Activated CD4-positive, alpha-beta T cell treated with anti-CD3 and anti-CD28 coated beads for 36 hours (primary cell): Measurements from ENCODE around the gene TAC3. TPM values are rescaled to one million over a fixed set of nuclear protein-coding genes. Genes with fewer than 3 reads are reported as not detected.

Experiments
- ATAC-seq: fragments of 200-7000 bp; cut with Tn5 transposase; one replicate; pipeline ENCODE4 v1.10.0; 2021; ENCODE audit warnings: mild to moderate bottlenecking, moderate library complexity
- CTCF ChIA-PET: fragments of 350-600 bp; sonication (Branson Sonifier 250); formaldehyde crosslinking; loops from one replicate; lab custom pipeline; 2021; ENCODE audit warnings: antibody characterized with exemption; lab: Charles Lee
- POLR2A ChIA-PET: fragments of 350-600 bp; sonication (Branson Sonifier 250); formaldehyde crosslinking; loops from one replicate; lab custom pipeline; 2021; ENCODE audit warnings: antibody characterized with exemption, inconsistent platforms; lab: Charles Lee
- DNase-seq: peaks from one replicate; pipeline ENCODE4 v3.0.0-alpha.2; 2020
- H3K27ac Mint-ChIP-seq: one replicate; pipeline ENCODE4 v1.8.0; 2021; ENCODE audit warnings: mixed read lengths
- H3K27me3 Mint-ChIP-seq: one replicate; pipeline ENCODE4 v1.8.0; 2021; ENCODE audit warnings: mixed read lengths
- H3K36me3 Mint-ChIP-seq: one replicate; pipeline ENCODE4 v1.8.0; 2021; ENCODE audit warnings: low read depth, mixed read lengths
- H3K4me1 Mint-ChIP-seq: one replicate; pipeline ENCODE4 v1.8.0; 2021; ENCODE audit warnings: mixed read lengths
- H3K4me3 Mint-ChIP-seq: one replicate; pipeline ENCODE4 v1.8.0; 2021; ENCODE audit warnings: mild to moderate bottlenecking, moderate library complexity, mixed read lengths
- H3K9me3 Mint-ChIP-seq: one replicate; pipeline ENCODE4 v1.8.0; 2021; ENCODE audit warnings: low read depth, mixed read lengths
- intact Hi-C, 2 experiments: fragments of 100-400 bp; cut with DNase I in 1 of 2; cut with micrococcal nuclease in 1 of 2; formaldehyde crosslinking; loops; one replicate each; pipeline versions ENCODE4 v1.14.2 to v1.15.1; 2022 to 2024; cut with DNase I, micrococcal nuclease
- total RNA-seq, 2 experiments: library from RNA; stranded (reverse); gene quantifications; one replicate each; pipeline ENCODE4 v1.2.3, GENCODE V29; 2021

Gene TAC3
- total RNA-seq, 2 experiments from 2014 or later, result 0.37 to 0.63 TPM

DNA sequence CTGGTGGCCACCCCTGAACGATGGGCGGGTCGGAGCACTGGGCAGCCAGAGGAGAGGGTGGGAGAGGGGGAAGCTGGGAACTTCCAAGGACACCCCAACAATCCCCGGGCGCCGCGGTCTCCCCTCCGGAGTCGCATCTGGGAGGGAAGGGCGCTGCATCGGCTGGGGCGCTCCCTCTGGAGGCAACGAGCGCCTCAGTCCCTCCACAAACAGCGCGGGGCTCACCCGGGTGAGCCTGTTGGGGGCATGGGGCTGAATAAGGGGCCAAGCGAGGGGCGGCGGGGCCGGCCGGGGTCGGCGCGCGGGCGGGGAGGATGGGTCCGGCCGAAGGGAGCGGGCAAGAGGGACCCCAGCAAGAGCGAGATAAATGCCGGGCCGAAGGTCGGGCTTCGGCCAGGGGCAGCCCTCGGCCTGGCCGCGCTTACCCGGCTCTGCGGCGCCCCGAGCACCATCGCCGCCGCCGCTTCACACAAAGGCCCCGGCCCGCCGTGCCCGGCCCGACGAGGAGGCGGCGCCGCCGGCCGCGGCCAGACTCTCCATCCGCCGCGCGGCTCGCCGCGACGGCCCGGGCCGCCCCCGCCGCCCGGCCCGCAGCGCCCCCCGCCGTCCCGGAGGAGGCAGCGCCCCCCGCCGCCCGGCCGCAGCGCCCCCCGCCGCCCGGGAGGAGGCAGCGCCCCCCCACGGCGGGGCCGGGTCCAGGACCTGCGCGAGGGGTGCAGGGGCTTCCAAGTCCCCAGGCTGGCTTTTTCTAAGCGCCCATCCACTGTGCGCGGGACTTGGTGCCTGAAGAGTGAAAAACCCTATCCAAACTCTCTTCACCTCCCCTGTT, 10.1 kb downstream of the TAC3 start, which contains the start of gene ZBTB39:
Gene ZBTB39 (minus strand): TSS at position 567 of the 829 bp plus-strand sequence. CDS start 1,629 bp downstream, outside the sequence.
- Mint-ChIP-seq H3K4me3 (peak within 1 kb of the TSS; percentile 79), H3K27ac (peak within 1 kb of the TSS; percentile 78), H3K9me3 (no peaks in the 10 kb centered on the region), H3K4me1 (peaks cover 64% of the 10 kb centered on the region), H3K27me3 (no peaks in the 10 kb centered on the region), H3K36me3 (peaks cover 29% of the 10 kb centered on the region)
- ATAC-seq, result peak; percentile 69
- intact Hi-C loops, result loop anchor here (1.0 to 5.0 kb wide), 6 partner anchors 81 to 281 kb away; partner anchors contain the start of gene NACA (in 1 of the 2)
- DNase-seq, result peak; percentile 80
- POLR2A ChIA-PET, result no interaction called here
- CTCF ChIA-PET, result interaction anchor here (0.6 to 13.0 kb wide), 17 partner anchors 9 to 322 kb away, joined by 3 to 207 read pairs (median 5); partner anchors contain the start of genes STAT6 and TAC3

DNA sequence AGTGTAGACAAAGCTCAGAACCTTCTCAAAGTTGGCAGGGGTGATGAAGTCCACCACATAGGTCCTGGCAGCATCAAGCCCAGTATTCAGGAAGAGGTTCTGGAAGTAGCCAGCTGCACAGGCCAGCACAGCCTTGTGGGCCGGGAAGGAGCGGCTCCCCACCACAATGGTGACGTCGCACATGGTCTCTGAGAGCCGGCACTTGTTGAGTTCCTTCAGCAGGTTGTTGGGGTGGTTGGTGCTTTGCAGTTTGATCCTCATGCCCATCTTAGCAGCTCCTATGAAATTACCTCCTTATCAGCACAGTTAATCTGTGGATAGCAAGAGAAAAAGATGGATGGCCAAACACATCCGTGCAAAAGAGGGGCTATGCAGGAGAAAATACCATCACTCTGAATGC, 11.7 kb downstream of the TAC3 start:
- DNase-seq (no peak), ATAC-seq (no peak)
- Mint-ChIP-seq H3K27ac (no peak overlapping the region), H3K9me3 (no peaks in the 10 kb centered on the region), H3K4me1 (peaks cover 66% of the 10 kb centered on the region), H3K27me3 (no peaks in the 10 kb centered on the region), H3K4me3 (peak overlapping the region; percentile 79), H3K36me3 (peaks cover 40% of the 10 kb centered on the region)
- ChIA-PET CTCF (interaction anchor here (0.6 to 13.0 kb wide), 27 partner anchors 8 to 248 kb away, joined by 3 to 207 read pairs (median 4); partner anchors contain the start of genes MYO1A, NEMP1, STAT6 and TAC3), POLR2A (interaction anchor here (0.6 kb wide), 1 partner anchor 16 kb away, joined by 3 read pairs; no protein-coding TSS in a partner anchor)
- intact Hi-C loops, result loop anchor here (5.0 kb wide), 3 partner anchors 178 to 367 kb away; no protein-coding TSS in a partner anchor

DNA sequence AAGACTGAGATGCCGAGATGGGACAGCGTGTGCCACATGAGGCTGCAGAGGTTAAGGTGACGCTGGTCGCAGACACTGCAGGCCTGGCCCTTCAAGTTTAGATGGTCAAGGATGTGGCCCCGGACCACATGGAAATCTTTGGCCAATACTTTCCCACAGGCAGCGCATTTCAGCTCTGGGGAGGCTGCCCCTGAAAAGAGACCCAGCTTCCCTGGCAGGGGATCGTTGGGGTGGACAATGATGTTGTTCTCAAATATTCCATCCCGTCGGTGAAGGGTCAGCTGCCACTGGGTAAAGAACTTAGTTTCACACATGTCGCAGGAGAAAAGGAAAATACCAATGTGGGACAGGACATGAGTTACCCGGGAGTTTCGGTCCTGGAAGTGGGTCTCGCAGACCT, 12.9 kb downstream of the TAC3 start:
- no peak overlapping the region for H3K4me3 Mint-ChIP-seq
- ChIA-PET POLR2A (no interaction called here), CTCF (interaction anchor here (0.8 to 13.0 kb wide), 8 partner anchors 13 to 247 kb away, joined by 3 to 207 read pairs (median 8); partner anchors contain the start of genes STAT6 and TAC3)
- intact Hi-C loops, result loop anchor here in 1 of 2 experiments (5.0 kb wide), 1 partner anchor 366 kb away; no protein-coding TSS in a partner anchor
- DNase-seq, result no peak
- H3K4me1 Mint-ChIP-seq, result peaks cover 72% of the 10 kb centered on the region
- no peak for ATAC-seq
- no peak overlapping the region for H3K27ac Mint-ChIP-seq
- H3K9me3 Mint-ChIP-seq, result no peaks in the 10 kb centered on the region
- H3K36me3 Mint-ChIP-seq, result peaks cover 42% of the 10 kb centered on the region
- no peaks in the 10 kb centered on the region for H3K27me3 Mint-ChIP-seq

DNA sequence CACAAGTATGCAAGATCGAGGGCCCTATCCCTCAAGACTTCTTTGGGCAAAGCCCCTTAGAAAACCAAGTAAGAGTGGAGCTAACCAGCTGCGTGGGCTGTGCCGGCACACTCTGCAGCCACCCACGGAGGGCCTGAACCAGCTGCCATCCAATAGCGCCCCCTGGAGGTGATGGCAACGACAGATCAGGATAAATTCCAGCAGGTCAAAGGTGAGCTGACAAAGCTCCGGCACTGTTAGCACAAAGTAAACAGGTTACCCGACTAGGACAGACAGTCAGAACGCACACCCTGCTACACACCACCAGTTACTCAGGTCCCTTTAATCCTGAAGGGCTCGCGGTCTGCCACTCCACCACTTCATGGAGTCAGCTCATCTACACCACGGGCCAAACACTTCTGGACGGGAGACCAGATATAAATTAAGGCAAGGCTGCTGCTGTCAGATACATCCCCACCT, 14.9 kb downstream of the TAC3 start:
- peak; percentile 41 for ATAC-seq
- intact Hi-C loops, result loop anchor here (1.0 to 5.0 kb wide), 2 partner anchors 244 to 364 kb away; no protein-coding TSS in a partner anchor
- CTCF ChIA-PET, result interaction anchor here (0.5 to 13.0 kb wide), 41 partner anchors 10 to 365 kb away, joined by 3 to 207 read pairs (median 4); partner anchors contain the start of genes LRP1, NAB2, NACA and NEMP1
- Mint-ChIP-seq H3K27ac (peak overlapping the region; percentile 11), H3K36me3 (peaks cover 44% of the 10 kb centered on the region), H3K4me1 (peaks cover 63% of the 10 kb centered on the region), H3K9me3 (no peaks in the 10 kb centered on the region), H3K27me3 (no peaks in the 10 kb centered on the region), H3K4me3 (no peak overlapping the region)
- POLR2A ChIA-PET, result interaction anchor here (1.1 kb wide), 2 partner anchors 72 to 77 kb away, joined by 3 read pairs; partner anchors contain the start of gene NEMP1
- DNase-seq, result peak; percentile 90

DNA sequence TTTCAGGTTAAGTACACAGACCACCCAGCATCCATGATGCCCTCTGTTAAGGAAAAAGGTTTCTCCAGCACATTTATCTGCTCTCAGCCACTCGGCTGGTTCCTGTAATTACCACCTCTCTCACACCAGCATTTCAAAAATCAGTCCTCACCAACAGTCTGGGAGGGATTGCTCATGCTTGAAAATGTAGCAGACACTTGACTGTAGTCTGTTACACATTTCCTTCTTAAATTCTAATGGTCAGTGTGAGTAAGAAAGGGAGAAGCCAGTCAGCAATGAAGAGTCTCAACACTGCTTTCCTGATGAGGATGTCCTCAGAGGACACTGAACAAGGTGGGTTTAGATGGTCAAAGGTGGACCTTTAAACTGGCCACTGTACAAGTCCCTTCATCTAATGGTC, 15.9 kb downstream of the TAC3 start:
- DNase-seq, result no peak
- peak overlapping the region; percentile 37 for H3K27ac Mint-ChIP-seq
- peak; percentile 28 for ATAC-seq
- POLR2A ChIA-PET, result no interaction called here
- no peaks in the 10 kb centered on the region for H3K27me3 Mint-ChIP-seq
- H3K36me3 Mint-ChIP-seq, result peaks cover 44% of the 10 kb centered on the region
- intact Hi-C loops, result loop anchor here in 1 of 2 experiments (5.0 kb wide), 1 partner anchor 363 kb away; no protein-coding TSS in a partner anchor
- H3K9me3 Mint-ChIP-seq, result no peaks in the 10 kb centered on the region
- no peak overlapping the region for H3K4me3 Mint-ChIP-seq
- CTCF ChIA-PET, result interaction anchor here (0.7 to 13.0 kb wide), 10 partner anchors 8 to 708 kb away, joined by 3 to 207 read pairs (median 12); partner anchors contain the start of gene TAC3
- H3K4me1 Mint-ChIP-seq, result peaks cover 60% of the 10 kb centered on the region

DNA sequence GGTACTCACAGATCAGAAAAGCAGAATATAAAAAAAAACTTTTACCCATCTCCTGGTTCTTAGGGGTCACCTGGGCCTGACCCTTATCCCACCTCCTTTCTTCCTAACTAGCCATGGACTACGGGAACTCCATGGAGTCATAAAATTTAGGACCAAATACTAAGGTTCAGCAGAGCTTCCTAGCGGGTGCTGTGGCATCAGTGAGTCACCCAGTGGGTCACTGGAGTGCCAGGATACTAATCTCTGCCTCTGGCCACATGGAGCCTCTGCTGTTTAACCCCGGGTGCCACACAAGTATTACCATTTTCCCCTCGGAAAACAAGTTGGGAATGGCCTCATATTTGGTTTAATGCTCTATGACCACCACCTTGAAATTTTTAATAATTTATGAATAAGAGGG, 16.9 kb downstream of the TAC3 start:
- Mint-ChIP-seq H3K9me3 (no peaks in the 10 kb centered on the region), H3K27me3 (no peaks in the 10 kb centered on the region), H3K4me3 (no peak overlapping the region), H3K27ac (peak overlapping the region; percentile 38), H3K4me1 (peaks cover 52% of the 10 kb centered on the region), H3K36me3 (peaks cover 44% of the 10 kb centered on the region)
- intact Hi-C loops, result loop anchor here in 1 of 2 experiments (2.0 kb wide), 1 partner anchor 65 kb away; no protein-coding TSS in a partner anchor
- CTCF ChIA-PET, result interaction anchor here (0.6 to 13.0 kb wide), 14 partner anchors 8 to 363 kb away, joined by 3 to 207 read pairs (median 6); partner anchors contain the start of gene STAT6
- DNase-seq, result no peak
- POLR2A ChIA-PET, result no interaction called here
- no peak for ATAC-seq

DNA sequence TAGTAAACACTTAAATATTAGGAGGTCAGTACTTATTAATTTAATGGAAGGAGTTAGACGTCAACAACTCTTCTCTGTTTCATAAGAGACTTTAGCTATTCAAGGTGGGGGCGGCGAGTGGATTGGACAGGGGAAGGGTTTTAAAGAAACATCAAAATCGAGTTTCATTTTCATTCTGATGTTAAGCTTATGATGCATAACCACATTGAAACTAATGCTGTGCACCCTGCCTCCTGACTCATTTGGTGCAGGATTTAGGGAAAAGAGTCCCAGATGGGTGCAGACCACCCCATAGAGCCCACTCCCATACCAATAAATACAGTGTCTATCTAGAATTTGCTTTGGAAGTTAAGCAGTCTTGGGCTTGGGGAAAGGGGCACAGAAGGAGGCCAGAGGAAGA, 17.3 kb downstream of the TAC3 start:
- CTCF ChIA-PET, result interaction anchor here (0.6 to 13.0 kb wide), 13 partner anchors 8 to 363 kb away, joined by 3 to 207 read pairs (median 4); partner anchors contain the start of gene STAT6
- POLR2A ChIA-PET, result interaction anchor here (0.7 to 0.8 kb wide), 2 partner anchors 14 to 273 kb away, joined by 3 read pairs; no protein-coding TSS in a partner anchor
- no peak overlapping the region for H3K4me3 Mint-ChIP-seq
- peak; percentile 87 for ATAC-seq
- H3K4me1 Mint-ChIP-seq, result peaks cover 48% of the 10 kb centered on the region
- peaks cover 39% of the 10 kb centered on the region for H3K36me3 Mint-ChIP-seq
- peak overlapping the region; percentile 38 for H3K27ac Mint-ChIP-seq
- no peaks in the 10 kb centered on the region for H3K27me3 Mint-ChIP-seq
- intact Hi-C loops, result loop anchor here in 1 of 2 experiments (2.0 kb wide), 1 partner anchor 66 kb away; no protein-coding TSS in a partner anchor
- peak; percentile 82 for DNase-seq
- no peaks in the 10 kb centered on the region for H3K9me3 Mint-ChIP-seq

DNA sequence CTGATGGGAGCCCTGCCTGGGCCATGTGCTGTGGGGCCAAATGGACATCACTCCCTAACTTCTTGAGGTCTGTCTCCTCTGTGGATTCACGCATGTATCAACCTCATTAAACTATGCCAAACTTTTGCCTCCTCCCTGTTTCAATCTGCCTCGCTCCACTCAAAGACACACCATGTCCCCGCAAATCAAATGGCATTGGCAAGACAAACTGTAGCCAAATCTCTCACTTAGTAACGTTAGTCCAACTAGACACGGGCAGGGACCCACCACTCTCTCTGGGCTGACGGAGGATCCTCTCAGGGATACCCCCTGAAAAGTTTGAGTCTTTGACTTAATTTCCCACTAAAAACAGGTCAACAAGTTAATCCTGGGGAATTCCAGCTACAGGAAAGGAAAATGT, 18.0 kb downstream of the TAC3 start:
- Mint-ChIP-seq H3K4me1 (peaks cover 48% of the 10 kb centered on the region), H3K36me3 (peaks cover 33% of the 10 kb centered on the region), H3K27ac (peak overlapping the region; percentile 12), H3K27me3 (no peaks in the 10 kb centered on the region), H3K9me3 (no peaks in the 10 kb centered on the region), H3K4me3 (no peak overlapping the region)
- intact Hi-C loops, result loop anchor here in 1 of 2 experiments (2.0 kb wide), 1 partner anchor 66 kb away; no protein-coding TSS in a partner anchor
- POLR2A ChIA-PET, result interaction anchor here (0.7 to 0.8 kb wide), 2 partner anchors 13 to 273 kb away, joined by 3 read pairs; no protein-coding TSS in a partner anchor
- no peak for DNase-seq
- ATAC-seq, result no peak
- CTCF ChIA-PET, result interaction anchor here (0.9 to 13.0 kb wide), 12 partner anchors 9 to 362 kb away, joined by 3 to 207 read pairs (median 6); partner anchors contain the start of gene STAT6

DNA sequence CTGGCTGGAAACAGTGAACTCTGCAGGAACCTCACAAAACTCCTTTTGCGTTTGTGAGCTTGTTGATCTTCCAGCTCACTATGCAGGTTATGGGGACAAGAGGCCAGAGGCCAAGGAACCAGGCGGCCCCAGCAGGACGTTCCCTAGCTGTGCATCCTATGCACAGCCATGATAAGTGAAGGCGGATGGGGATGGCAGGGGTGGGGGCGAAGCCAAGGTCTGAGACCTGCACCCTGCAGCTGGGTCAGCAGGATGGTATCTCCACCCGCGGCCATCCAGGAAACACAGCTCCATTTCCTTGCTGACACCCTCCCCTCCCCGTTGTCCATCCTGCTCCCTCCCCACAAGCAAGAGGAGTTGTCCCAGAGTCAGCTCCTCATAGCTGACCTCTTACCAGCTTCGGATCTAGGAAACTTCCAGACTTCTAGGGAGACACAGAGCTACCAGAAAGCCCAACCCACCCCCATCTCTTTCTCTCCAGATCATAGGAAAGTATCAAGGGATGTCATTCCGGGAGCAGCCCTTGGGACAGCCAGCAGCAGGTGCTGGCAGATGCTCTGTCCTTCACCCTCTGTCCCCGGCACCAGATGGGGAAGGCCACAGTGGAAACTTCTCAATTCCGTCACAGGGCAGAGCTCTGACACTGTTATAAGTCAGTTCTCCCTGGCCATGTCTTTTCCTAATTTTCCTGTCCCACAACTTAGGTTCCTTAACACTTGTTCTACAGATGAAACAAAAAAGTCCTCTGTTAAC, 19.4 kb downstream of the TAC3 start:
- intact Hi-C loops, result no loop called here
- Mint-ChIP-seq H3K36me3 (peaks cover 21% of the 10 kb centered on the region), H3K9me3 (no peaks in the 10 kb centered on the region), H3K4me3 (no peak overlapping the region), H3K27me3 (no peaks in the 10 kb centered on the region), H3K4me1 (peaks cover 43% of the 10 kb centered on the region), H3K27ac (no peak overlapping the region)
- DNase-seq (no peak), ATAC-seq (no peak)
- ChIA-PET POLR2A (interaction anchor here (0.6 to 0.8 kb wide), 3 partner anchors 119 to 248 kb away, joined by 3 to 5 read pairs (median 4); no protein-coding TSS in a partner anchor), CTCF (interaction anchor here (1.0 to 13.0 kb wide), 7 partner anchors 8 to 240 kb away, joined by 4 to 207 read pairs (median 8); partner anchors contain the start of gene ZBTB39)
